NCI-H510A treated with DMSO at 0.1 percent for 48 hours (cell line): ENCODE results near the gene EXOC3L4.

Source experiments
- DNase-seq: peaks from one replicate; lab custom pipeline; 2025; lab: John Stamatoyannopoulos, UW

EXOC3L4 gene

DNA sequence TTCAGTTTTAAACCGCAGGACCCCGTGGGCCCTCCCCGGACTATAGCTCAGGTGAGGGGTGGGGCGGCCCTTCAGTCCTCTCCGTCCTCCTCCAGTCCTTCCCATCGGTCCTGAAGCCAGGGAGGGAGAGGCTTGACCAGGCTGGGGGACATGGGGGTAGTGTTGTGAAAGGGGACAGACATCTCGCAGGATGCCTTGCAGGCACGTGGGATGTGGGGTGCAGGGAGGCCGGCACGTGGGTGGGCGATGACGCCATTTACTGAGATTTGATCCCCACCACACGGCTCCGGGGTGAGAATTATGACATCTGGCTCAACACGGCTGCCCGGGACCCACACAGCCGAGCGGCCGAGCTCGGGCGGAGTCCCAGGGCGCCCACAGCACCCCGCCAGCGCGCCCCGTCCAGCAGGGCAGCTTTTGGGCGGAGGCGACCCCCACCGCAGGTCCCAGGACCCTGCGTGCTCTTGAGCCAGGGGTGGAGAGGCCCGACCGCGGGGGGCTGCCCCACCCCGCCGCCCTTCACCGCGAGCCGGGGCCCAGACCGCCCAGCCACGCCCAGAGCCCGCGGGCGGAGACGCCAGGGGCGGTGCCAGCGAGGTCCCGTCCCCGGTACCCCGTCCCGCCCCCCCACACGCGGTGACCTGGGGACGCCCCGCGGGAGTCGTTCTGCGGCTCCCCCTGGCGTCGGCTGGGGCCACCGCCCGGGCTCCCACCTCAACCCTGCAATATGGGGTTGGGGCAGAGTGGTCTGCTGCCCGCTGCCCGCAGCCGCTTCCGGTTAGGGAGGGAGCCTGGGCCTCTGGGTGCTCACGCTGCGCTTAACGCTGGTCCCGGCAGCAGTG, 3.3 kb upstream of the EXOC3L4 start:
- peak; percentile 40 for DNase-seq

DNA sequence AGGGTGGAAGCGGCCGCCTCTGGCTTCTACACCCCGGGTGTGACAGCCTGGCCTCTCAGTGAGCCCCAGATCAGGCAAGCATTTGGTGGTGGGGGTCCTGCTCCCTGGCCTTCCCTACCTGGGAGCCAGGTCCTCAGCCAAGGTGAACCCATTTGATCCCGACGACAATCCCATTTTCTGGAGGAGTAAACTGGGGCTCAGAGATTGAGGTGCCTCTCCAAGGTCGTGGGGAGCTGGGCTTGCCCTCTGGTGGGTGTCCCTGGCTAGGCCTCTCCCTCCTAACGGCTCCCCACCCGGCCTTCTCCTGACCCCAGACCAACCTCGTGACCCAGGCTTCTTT, 2.7 kb upstream of the EXOC3L4 start:
- DNase-seq: no peak

DNA sequence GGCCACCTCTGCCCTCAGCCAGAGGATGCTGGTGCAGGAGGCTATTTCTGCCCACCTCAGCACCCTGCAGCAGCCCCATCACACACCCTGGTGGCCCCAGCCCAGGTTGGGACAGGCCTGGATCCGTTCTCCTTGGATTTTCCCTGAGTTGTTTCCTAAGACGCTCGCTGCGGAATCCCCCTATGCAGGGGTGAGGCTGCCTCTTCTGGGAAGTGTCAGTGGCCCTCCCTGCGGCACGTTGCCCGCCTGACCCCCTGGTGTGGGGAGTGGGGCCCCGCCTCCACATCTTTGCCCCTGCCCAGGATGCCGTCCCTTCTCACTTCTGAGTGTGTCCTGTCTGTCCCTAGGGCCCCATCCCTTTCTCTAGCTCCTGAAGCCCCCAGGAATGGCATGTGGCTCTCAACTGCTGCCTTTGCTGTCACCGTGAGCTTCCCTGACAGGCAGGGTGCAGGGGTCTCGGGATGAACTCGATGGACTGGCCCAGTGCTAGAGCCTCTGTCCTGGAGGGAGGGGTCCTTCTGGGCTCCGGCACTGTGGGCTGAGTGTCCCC, 594 bp upstream of the EXOC3L4 start:
- no peak for DNase-seq

DNA sequence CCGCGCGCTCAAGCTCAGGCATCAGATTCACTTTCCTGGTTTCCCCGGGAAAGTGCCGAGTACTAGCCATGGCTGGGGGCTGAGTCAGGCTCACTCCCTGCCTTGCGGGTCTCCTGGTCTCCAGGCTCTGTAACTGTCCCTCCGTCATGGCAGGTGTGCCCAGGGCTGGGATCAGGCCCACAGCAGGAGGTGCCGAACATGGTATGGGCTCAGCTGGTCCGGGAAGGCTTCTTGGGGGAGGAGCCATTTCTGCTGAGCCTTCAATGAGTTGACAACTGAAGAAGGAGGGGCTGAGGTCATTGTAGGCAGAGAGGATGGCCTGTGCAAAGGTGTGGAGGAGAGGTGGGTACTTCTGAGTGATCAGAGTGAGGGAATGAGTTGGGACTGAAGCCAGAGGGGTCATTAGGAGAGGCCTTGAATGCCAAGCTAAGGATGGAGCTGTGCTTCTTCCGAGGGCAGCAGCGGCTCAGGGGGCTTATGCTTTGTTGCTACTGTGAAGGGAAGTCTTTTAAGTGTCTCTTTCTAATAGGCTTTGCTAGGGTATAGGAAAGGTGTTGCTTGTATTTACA, 769 bp downstream of the EXOC3L4 start:
- DNase-seq: no peak

DNA sequence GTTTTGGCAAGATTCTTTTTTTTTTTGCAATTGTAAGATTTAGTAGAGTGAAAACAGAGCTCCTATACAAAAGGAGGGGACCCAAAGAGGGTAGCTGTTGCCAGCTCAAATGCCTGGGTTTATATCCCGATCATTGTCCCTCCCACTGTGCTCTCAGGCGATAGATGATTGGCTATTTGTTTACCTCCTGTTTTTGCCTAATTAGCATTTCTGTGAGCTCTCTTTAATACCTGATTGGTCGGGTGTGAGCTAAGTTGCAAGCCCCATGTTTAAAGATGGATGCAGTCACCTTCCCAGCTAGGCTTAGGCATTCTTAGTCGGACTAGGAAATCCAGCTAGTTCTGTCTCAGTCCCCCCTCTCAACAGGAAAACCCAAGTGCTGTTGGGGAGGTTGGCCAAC, 1.9 kb downstream of the EXOC3L4 start:
- no peak for DNase-seq

DNA sequence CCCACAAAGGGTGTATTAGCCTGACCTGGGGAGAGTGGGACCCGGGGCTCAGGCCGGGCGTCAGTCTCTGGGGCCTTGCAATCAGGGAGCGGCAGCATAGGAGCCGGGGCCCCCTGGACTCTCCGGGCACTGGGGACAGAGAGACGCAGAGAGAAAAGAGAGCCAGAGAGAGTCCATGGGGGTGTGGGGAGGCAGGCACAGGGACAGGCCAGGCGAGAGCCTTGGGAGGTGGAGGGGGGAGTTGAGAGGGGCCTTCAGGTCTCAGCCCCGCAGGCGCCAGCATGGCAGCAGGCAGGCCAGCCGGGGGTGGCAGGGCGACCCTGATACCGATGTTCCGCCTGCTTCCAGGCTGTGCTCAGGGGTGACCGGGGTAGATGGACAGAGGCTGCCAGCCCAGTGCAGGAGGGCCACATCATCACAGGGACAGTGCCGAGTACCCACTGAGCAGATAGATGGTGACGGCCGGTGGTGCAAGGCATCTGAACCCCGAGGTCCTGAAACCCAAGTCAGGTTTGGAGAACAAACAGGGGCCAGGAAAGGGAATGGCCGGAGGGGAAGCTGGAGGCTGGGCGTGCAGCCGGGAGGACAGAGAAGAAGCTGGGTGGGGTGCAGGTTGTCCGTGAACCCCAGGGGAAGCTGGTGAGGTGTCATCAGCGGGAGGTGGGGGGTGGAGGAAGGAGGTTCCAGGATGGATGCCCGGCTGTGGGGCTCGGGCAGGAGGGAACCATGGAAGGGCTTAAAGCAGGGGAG, 2.9 kb downstream of the EXOC3L4 start:
- DNase-seq: no peak

DNA sequence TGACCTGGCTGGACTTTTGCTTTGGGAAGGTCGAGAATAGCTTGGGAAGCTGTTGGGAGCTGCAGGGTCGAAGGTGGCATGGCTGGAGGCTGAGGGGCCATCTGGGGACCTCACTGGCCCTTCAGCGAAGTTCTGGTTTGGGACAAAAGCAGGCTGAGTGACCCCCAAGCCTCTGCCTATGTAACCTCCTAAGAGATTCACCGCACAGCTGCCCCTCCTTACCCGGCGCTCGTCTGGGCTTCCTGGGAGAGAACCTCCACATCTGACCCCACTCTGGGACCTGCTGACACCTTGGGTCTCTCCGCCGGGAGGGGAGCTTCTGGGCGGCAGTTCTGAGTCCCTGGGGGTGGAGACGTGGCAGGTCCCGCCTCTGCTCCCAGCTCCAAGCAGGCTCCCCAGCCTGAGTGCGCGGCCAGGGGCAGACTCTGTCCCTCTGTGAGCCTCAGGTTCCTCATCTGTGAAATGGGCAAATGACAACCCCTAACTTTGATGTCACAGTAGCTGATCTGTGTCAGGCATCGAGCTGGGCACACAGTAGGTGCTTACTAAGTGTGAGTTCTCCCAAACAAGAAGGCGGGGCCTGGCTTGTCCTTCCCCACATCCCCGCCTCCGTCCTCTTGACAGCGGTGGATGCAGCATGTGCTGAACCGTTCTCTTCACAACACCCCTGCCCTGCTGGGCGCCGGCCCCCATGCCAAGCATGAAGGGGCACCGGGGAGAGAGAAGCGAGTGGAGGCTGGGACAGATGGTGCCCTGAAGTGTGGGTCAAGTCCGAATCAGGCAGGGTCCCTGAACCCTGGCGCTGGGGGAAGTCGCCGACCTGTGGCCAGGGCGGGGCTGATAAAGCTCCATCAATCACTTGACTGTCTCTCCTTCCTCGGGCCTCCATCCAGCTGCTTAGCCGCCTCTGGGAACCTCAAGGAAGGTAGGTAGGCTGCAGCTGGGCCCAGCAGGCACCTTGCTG, 3.8 kb downstream of the EXOC3L4 start:
- DNase-seq: no peak

DNA sequence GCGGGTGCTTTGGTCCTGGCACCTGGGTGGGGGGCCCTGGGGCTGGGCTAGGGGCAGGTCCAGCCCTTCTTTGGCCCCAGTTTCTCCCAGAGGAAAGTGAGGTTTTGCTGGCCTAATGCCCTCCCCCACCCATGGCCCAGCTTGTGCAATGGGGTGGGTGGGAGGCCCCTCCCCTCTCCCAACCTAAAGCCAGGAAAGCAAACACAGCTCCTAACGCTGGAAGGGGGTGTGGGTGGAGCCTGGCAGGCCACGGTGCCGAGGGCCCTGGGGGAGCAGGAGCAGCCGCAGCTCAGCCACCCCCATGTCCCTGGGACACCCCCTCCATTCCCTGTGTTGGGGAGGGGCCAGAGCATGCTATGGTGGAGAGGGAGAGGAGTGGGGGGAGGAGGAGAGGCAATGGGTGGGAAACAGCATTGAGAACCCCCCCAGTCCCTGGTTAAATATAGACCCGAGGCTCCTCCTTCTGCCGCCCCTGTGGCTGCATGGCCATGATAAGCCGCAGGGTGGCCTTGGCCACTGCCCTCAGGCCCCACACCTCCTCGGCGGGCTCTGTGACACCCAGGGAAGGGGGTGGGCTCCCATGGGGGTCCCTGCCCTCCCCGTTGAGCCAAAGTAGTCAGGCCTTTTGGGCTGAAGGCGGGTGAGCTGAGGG, 4.7 kb downstream of the EXOC3L4 start:
- no peak for DNase-seq

DNA sequence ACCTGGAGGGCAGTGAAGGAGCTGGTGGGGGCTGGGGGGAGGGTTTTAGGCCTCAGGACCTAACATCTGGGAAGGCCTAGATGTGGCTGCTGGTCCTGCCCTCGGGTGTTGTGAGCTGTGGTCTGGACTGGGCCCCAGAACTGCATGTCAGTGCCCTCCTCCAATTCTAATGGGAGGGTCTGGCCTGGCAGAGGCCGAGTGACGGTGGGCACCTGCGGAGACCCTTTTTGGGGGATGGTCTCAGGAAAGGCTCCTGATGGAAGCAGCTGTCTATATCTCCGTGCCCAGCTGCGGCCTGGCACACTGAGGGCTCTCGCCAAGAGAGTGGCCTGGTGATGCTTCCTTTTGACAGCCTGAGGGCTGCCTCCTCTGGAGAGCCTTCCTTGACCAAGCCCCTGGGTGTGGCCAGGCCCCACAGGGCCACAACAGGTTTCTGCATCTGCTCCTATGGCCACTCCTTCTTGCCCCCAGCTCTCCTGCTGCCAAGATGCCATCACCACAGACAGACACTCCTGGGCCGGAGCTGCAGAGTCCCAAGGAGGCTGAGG, 5.3 kb downstream of the EXOC3L4 start:
- DNase-seq: no peak

DNA sequence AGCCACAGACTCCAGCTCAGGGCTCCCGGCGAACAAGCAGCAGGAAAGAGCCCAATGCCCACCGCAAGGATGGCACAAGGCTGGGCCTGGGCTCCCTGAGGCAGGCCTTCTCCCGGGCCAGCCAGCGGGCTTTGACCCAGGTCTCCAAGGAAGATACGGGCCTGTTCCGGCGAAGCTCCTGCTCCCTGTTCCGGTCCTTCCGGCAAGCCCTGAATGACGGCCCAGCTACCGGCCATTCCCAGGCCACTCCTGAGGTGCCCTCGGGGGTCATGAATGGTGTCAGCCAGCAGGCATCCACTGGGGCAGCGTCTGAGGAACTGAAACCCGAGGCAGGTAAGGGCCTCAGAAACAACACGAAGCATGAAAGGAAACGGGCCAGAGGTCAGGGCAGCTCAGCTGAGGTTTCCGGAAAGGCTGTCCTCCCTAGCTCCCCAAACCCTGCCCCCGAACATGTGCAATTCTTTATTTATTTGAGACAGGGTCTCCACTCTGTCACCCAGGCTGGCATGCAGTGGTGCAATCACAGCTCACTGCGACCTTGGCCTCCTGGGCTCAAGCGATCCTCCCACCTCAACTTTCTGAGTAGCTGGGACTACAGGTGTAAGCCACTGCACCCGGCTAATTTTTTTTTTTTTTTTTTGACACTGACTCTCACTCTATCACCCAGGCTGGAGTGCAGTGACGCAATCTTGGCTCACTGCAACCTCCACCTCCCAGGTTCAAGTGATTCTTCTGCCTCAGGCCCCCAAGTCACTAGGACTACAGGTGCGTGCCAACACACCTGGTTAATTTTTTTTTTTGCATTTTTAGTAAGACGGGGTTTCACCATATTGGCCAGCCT, 6.0 kb downstream of the EXOC3L4 start:
- DNase-seq: no peak

DNA sequence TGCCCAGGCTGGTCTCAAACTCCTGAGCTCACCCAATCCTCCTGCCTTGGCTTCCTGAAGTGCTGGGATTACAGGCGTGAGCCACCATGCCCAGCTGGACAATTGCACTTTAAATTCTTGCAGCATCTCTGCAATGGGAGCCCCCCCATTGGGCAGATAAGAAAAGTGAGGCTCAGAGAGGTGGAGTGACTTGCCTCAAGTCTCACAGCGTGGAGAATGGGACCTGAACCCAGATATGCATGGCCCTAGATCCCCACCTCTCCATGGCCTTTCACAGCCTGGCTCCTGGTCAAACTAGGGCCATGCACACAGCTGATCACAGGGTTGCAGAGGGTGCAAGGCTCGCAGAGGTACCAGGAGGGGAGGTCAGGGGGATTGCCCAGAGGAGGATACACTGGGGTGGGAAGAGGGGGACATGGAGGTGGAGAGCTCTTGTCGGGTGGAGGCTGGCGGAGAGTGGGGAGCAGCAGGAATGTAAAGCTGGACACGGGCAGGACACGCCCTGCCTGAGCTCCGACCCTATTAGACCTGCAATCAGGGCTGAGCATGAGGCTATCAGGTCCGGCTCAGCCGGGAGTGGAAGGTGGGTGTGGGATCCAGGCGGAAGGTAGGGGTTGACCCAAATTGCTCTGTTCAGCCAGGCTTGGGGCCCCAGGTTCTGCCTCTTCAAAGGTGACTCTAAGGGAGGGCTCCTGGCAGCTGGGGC, 6.9 kb downstream of the EXOC3L4 start:
- no peak for DNase-seq

DNA sequence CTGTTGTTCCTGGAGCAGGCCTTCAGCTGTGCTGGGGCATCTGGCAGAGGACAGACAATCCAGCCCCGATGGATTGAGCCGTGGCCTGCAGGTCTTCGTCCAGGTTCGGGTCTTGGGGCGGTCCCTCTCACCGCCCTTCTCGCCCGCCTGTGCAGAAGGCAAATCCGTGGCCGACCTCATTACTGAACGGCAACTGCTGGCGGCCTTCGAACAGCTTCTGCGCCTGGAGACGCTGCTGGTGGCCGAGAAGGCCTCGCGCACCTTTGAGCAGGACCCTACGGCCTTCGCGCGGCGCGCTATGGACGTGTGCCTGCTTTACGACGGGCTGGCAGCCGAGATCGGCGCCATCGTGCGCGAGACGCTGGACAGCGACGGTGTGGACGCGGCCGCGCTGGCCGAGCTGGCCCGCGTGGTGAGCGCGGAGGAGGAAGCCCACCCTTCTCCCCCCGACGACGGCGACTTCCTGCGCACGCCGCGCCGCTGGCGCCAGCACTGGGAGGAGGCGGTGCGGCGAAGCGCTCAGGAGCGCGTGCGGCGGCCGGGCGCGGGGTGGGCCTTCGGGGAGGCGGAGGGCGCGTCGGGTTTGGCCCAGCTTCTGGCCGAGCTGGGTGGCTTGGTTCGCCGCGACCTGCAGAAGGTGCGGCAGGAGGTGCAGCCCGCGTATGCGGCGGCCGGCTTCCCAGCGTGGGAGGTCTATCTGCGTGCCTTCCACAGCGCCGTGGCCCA, 7.6 kb downstream of the EXOC3L4 start:
- DNase-seq: no peak

DNA sequence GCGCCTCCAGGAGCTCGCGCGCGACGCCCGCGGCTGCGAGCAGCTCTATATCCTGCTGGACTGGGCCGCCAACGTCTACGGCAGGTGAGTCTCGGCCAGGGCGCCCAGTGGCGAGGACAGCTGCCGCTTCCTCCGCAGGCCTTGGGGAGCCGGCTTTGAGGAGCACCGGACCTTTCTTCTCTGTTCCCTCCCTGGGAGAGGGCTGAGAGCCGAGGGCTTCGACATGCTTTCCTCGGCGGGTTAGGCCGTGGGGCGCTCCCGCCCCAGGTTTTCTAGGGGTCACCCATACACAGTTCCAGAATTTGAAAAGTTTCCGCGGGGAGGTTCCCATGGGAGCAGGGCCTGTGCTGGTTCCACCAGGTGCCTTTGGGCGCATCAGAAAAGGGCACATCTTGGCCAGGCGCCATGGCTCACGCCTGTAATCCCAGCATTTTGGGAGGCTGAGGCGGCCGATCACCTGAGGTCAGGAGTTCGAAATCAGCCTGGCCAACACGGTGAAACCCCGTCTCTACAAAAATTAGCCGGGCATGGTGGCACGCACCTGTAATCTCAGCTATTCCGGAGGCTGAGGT, 8.2 kb downstream of the EXOC3L4 start:
- DNase-seq: no peak

DNA sequence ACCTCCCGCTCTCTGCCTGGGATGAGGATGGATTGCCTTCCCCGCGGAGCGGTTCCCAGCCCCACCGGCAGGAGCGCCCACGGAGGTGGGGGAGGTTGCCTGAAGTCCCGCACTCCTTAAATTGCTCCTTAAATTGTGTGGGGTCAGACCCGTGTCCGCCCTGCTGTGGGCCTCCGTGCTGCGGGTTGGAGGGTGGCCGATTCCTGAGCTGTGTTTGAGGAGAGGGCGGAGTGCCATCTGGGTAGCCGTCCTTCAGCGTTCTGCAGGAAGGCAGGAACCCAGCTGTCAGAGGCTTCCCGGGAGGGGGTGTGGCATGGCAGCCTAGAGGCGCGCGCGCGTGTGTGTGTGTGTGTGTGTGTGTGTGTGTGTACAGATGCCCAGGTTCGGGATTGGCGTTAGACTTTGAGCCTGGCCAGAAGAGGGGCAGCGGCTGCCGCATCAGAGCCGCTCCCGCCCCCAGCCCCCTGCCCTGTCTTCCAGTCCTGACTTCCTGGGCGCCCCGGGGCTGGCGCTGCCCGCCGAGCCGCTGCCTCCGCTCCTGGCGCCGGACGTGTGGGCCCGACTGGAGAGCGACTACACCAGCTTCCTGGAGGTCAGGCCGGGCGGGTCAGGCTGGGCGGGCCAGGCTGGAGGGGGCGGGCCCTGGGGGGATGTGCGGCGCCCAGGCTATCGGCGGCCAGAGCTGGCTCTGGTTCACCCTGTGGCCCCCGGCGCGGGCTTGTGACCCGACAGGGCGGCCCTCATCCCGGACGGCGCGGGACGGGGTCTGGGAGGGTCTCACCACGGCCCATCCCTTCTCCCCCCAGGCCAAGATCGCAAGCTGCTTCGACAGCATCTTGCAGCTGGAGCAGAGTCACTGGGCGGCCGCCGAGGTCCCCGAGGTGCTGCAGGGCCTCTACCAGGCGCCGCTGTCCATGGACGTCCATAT, 9.2 kb downstream of the EXOC3L4 start:
- peak; percentile 60 for DNase-seq

DNA sequence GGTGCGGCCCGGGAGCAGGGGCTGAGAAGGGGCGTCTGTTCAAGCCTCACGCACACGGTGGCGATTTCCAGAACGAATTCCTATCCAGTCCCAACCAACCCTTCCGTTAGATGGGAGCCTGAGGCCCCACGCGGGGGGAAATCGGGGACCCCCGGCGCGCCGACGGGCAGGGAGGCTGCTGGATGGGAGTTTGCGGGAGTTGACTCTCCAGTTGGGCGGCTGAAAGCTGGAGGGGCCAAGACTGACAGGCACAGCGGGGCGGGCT, 9.8 kb downstream of the EXOC3L4 start:
- no peak for DNase-seq

DNA sequence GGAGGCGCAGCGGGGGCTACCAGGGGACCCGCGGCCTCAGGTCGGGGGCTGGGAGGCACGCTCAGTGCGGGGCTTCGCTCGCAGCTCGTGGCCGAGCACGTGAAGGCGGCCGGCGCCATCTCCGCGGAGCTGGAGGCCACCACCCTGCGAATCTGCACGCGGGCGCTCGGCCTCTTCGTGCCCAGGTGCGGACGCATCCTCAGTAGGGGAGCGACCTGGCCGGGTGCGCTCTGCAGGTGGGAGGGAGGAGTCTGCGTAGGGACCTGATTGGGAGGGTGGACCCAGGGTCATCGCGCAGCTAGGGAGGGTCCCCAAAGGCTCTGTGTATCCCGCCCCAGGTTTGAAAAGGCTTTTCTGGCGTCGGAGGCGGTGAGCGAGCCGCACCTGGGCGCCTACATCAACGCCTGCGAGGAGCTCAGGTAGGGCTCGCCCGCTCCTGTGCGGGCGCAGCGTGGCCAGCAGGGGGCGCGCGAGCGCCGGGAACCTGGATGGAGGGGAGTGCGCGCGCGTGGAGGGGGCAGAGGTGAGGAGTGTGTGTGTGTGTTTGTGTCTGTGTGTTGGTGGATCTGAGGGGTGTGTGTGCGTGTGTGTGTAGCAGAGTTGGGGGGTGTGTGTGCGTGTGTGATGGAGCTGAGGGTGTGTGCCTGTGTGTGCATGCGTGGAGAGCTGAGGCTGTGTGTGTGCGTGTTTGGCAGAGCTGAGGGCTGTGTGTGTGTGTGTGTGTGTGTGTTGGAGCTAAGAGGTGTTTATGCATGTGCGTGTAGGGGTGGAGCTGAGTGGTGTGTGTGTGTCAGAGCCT, 10.3 kb downstream of the EXOC3L4 start:
- DNase-seq: peak; percentile 76
